CD14-positive monocyte (primary cell): ENCODE results near the gene MERTK. TPM values are rescaled to one million over a fixed set of nuclear protein-coding genes. Genes with fewer than 3 reads are reported as not detected.
A peak's percentile ranks its signal among the peaks of the same experiment; 100 is the strongest.

ENCODE experiments used
- DNase-seq, 3 donors: peaks; one replicate each; pipeline ENCODE4 v3.0.0-alpha.2; 2011 to 2022
- H2AFZ ChIP-seq: 2 replicates; pipeline ENCODE4 v1.6.0; 2012; ENCODE audit warnings: mild to moderate bottlenecking, low read depth, low read length, inconsistent platforms; ENCODE audit not compliant: insufficient read depth, poor library complexity, severe bottlenecking
- H3K27ac ChIP-seq, 2 donors: 1 replicate in 1 of 2; 2 replicates in 1 of 2; pipeline ENCODE4 v1.5.1; 2012 to 2013; ENCODE audit warnings: low read length in 2 of 2, control low read depth in 1 of 2, inconsistent platforms in 1 of 2, low read depth in 1 of 2, mild to moderate bottlenecking in 1 of 2
- H3K27me3 ChIP-seq, 2 donors: one replicate each; pipeline versions ENCODE4 v1.6.0 to v1.6.1; 2011 to 2013; ENCODE audit warnings: low read length in 2 of 2; ENCODE audit not compliant: control insufficient read depth in 2 of 2, insufficient read depth in 2 of 2
- H3K36me3 ChIP-seq, 2 donors: replicated peaks in 1 of 2; 1 replicate in 1 of 2; 2 replicates in 1 of 2; pipeline versions ENCODE4 v1.5.1 to v1.6.1; 2012 to 2013; ENCODE audit warnings: low read length in 2 of 2, control low read depth in 1 of 2, inconsistent platforms in 1 of 2, mild to moderate bottlenecking in 1 of 2; ENCODE audit not compliant: insufficient read depth in 2 of 2, control insufficient read depth in 1 of 2
- H3K4me1 ChIP-seq, 2 donors: 1 replicate in 1 of 2; 2 replicates in 1 of 2; pipeline versions ENCODE4 v1.5.1 to v1.6.1; 2012 to 2013; ENCODE audit warnings: low read length in 2 of 2, control low read depth in 1 of 2, inconsistent platforms in 1 of 2, mild to moderate bottlenecking in 1 of 2, moderate library complexity in 1 of 2; ENCODE audit not compliant: insufficient read depth in 2 of 2, control insufficient read depth in 1 of 2
- H3K4me2 ChIP-seq: replicated peaks from 2 replicates; pipeline ENCODE3; 2012; ENCODE audit warnings: low read length, moderate library complexity, mild to moderate bottlenecking; ENCODE audit not compliant: poor library complexity, severe bottlenecking; ENCODE audit errors: extremely low read depth
- H3K4me3 ChIP-seq, 3 experiments: fragments of 200-600 bp in 1 of 3; sonication (generic) in 1 of 3; replicated peaks in 1 of 3; 1 replicate in 2 of 3; 2 replicates in 1 of 3; pipeline ENCODE4 v1.5.1; 2011 to 2013; ENCODE audit warnings: low read length in 3 of 3, mild to moderate bottlenecking in 3 of 3, control low read depth in 2 of 3, low read depth in 2 of 3, inconsistent platforms in 1 of 3, moderate library complexity in 1 of 3
- H3K79me2 ChIP-seq: 2 replicates; pipeline ENCODE4 v1.6.0; 2012; ENCODE audit warnings: mild to moderate bottlenecking, control low read depth, inconsistent platforms, low read length, moderate library complexity; ENCODE audit not compliant: insufficient read depth
- H3K9ac ChIP-seq: 2 replicates; pipeline ENCODE4 v1.6.0; 2017; ENCODE audit warnings: low read length, mild to moderate bottlenecking; ENCODE audit not compliant: insufficient read depth, poor library complexity, severe bottlenecking
- H3K9me3 ChIP-seq, 2 donors: replicated peaks in 1 of 2; 1 replicate in 1 of 2; 2 replicates in 1 of 2; pipeline versions ENCODE4 v1.5.1 to v1.6.1; 2012 to 2013; ENCODE audit warnings: low read length in 2 of 2, control low read depth in 1 of 2; ENCODE audit not compliant: control insufficient read depth in 1 of 2, insufficient read depth in 1 of 2
- H4K20me1 ChIP-seq: 2 replicates; pipeline ENCODE4 v1.6.0; 2012; ENCODE audit warnings: mild to moderate bottlenecking, low read length, control low read depth, moderate library complexity; ENCODE audit not compliant: insufficient read depth
- H3K27ac Mint-ChIP-seq, 7 donors: one replicate each; pipeline ENCODE4 v1.8.0; 2020; ENCODE audit warnings: mild to moderate bottlenecking in 7 of 7, mixed read lengths in 7 of 7, moderate library complexity in 6 of 7, inconsistent platforms in 2 of 7
- H3K27me3 Mint-ChIP-seq, 3 donors: one replicate each; pipeline ENCODE4 v1.8.0; 2021 to 2022; ENCODE audit warnings: low read depth in 3 of 3, mild to moderate bottlenecking in 3 of 3, mixed read lengths in 3 of 3, moderate library complexity in 3 of 3, inconsistent platforms in 1 of 3
- H3K36me3 Mint-ChIP-seq, 2 donors: one replicate each; pipeline ENCODE4 v1.8.0; 2020; ENCODE audit warnings: mixed read lengths in 2 of 2, inconsistent platforms in 1 of 2, mild to moderate bottlenecking in 1 of 2
- H3K4me1 Mint-ChIP-seq: one replicate; pipeline ENCODE4 v1.8.0; 2020; ENCODE audit warnings: mild to moderate bottlenecking, mixed read lengths
- H3K4me3 Mint-ChIP-seq, 2 donors: one replicate each; pipeline ENCODE4 v1.8.0; 2020; ENCODE audit warnings: mild to moderate bottlenecking in 2 of 2, mixed read lengths in 2 of 2, moderate library complexity in 1 of 2
- H3K9me3 Mint-ChIP-seq, 7 donors: one replicate each; pipeline ENCODE4 v1.8.0; 2020 to 2022; ENCODE audit warnings: mixed read lengths in 7 of 7, mild to moderate bottlenecking in 6 of 7, moderate library complexity in 6 of 7, inconsistent platforms in 2 of 7
- WGBS: methylation state at CpG from one replicate; pipeline ENCODE4 v1.1.5; 2013; ENCODE audit warnings: missing lambda C conversion rate; ENCODE audit not compliant: insufficient coverage; 5-methylcytosine and 5-hydroxymethylcytosine counted together
- intact Hi-C, 2 donors: fragments of 100-400 bp; cut with micrococcal nuclease; formaldehyde crosslinking; loops; one replicate each; pipeline versions ENCODE4 v1.15.0 to v1.15.1; 2023
- polyA plus RNA-seq, 3 donors: library from polyadenylated mRNA; depleted of rRNA in 1 of 3; unstranded in 2 of 3; stranded (reverse) in 1 of 3; fragments of 300-500 nt in 2 of 3; fragments of >200 nt in 1 of 3; fragmentation: Illumina TruSeq in 2 of 3; gene quantifications; 1 replicate in 2 of 3; 2 replicates in 1 of 3; pipeline ENCODE4 v1.2.3, GENCODE V29; 2012 to 2021
- TF ChIP-seq, protein P1 (sequence below): fragments of 200-600 bp; IDR thresholded peaks from one replicate; pipeline ENCODE4 v1.8.0; 2022; ENCODE audit warnings: antibody characterized with exemption, mild to moderate bottlenecking

Gene MERTK
- polyA plus RNA-seq, 3 donors, result 4.1 to 17.0 (median 4.2) TPM

DNA sequence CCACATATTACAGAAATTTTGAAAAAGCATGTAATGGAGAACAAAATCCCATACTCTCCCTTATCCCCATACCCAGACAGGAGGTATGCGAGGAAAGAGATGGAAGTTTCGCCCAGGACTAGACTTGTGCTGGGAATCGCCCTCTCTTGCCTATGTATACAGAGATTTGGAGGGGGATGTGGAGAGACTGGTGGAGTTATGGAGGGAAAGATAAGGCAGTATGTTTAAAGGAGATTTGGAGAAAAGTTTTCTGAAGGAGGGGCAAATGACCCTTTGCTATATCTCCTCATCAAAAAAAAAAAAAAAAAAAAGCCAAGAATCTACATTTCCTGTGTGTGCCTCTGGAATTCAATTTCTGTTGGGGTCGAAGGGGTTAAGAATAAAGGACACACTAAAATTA lies 75.3 kb downstream of the MERTK start:
- Histone ChIP-seq H3K9ac (no peak overlapping the region), H3K4me1 (no peaks in the 10 kb centered on the region), H3K79me2 (no peaks in the 10 kb centered on the region), H3K4me2 (no peak overlapping the region), H3K9me3 (peaks cover 12 to 13% of the 10 kb centered on the region in 2 donors), H3K27ac (no peak overlapping the region), H2AFZ (no peak overlapping the region), H3K27me3 (no peaks in the 10 kb centered on the region), H4K20me1 (no peaks in the 10 kb centered on the region), H3K36me3 (peaks cover 0 to 29% of the 10 kb centered on the region in 2 donors), H3K4me3 (no peak overlapping the region)
- Mint-ChIP-seq H3K36me3 (peaks cover 10 to 22% of the 10 kb centered on the region in 2 donors), H3K4me3 (no peak overlapping the region), H3K27me3 (peaks cover 0 to 3% (median 2%) of the 10 kb centered on the region in 3 donors), H3K27ac (no peak overlapping the region), H3K9me3 (peaks cover 11 to 22% (median 21%) of the 10 kb centered on the region in 7 donors), H3K4me1 (peaks cover 11% of the 10 kb centered on the region)
- DNase-seq, result no peak
- TF ChIP-seq, protein P1, sequence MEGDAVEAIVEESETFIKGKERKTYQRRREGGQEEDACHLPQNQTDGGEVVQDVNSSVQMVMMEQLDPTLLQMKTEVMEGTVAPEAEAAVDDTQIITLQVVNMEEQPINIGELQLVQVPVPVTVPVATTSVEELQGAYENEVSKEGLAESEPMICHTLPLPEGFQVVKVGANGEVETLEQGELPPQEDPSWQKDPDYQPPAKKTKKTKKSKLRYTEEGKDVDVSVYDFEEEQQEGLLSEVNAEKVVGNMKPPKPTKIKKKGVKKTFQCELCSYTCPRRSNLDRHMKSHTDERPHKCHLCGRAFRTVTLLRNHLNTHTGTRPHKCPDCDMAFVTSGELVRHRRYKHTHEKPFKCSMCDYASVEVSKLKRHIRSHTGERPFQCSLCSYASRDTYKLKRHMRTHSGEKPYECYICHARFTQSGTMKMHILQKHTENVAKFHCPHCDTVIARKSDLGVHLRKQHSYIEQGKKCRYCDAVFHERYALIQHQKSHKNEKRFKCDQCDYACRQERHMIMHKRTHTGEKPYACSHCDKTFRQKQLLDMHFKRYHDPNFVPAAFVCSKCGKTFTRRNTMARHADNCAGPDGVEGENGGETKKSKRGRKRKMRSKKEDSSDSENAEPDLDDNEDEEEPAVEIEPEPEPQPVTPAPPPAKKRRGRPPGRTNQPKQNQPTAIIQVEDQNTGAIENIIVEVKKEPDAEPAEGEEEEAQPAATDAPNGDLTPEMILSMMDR, result no peak
- intact Hi-C loops, result no loop called here
- 100% methylated on average over 1 of the region's 4 CpGs for WGBS

DNA sequence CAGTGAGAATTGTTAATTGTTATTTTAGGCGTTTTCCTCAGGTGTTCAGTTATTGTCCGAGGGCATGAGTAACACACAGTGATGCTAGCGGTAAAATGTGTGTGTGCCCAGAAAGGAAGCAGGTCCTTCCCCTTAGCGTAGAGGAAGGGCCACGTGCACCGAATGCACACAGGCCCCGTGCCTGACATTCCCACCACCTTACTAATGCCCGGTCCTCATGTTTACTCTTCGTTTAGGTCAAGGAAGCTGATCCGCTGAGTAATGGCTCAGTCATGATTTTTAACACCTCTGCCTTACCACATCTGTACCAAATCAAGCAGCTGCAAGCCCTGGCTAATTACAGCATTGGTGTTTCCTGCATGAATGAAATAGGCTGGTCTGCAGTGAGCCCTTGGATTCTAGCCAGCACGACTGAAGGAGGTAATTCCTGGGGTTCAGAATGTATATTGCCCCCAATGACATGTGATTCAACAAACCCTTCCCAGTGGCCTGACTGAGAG lies 76.7 kb downstream of the MERTK start:
- Histone ChIP-seq H3K36me3 (peaks cover 0 to 23% of the 10 kb centered on the region in 2 donors), H3K9ac (no peak overlapping the region), H3K9me3 (peaks cover 12 to 13% of the 10 kb centered on the region in 2 donors), H3K79me2 (no peaks in the 10 kb centered on the region), H3K4me1 (no peaks in the 10 kb centered on the region), H3K27me3 (no peaks in the 10 kb centered on the region), H3K27ac (no peak overlapping the region), H3K4me3 (no peak overlapping the region), H3K4me2 (no peak overlapping the region), H4K20me1 (no peaks in the 10 kb centered on the region), H2AFZ (no peak overlapping the region)
- H3K9me3 Mint-ChIP-seq, result peaks cover 11 to 22% (median 21%) of the 10 kb centered on the region in 7 donors
- TF ChIP-seq, protein P1, result no peak
- peak; percentile 2 to 27 (median 5) for DNase-seq
- WGBS, result 42% methylated on average over 4 of the region's 11 CpGs
- peaks cover 10 to 22% of the 10 kb centered on the region in 2 donors for H3K36me3 Mint-ChIP-seq
- peaks cover 11% of the 10 kb centered on the region for H3K4me1 Mint-ChIP-seq
- peak overlapping the region in 1 of 7 donors; percentile 34 for H3K27ac Mint-ChIP-seq
- intact Hi-C loops, result no loop called here
- H3K27me3 Mint-ChIP-seq, result peaks cover 0 to 2% (median 2%) of the 10 kb centered on the region in 3 donors
- no peak overlapping the region for H3K4me3 Mint-ChIP-seq
